Stimulated activated CD4-positive, alpha-beta T cell treated with anti-CD3 and anti-CD28 coated beads, Interleukin-15, amount 100 ng/mL, for 48 hours (primary cell): Measurements from ENCODE around the gene TIMP3.

Source experiments
- DNase-seq, 2 donors: peaks; one replicate each; pipeline ENCODE4 v3.0.0-alpha.2; 2020; ENCODE audit warnings: low read depth in 2 of 2

TIMP3 gene

GRCh38 chr22:32808038-32808445 is 6.5 kb downstream of the TIMP3 start:
- DNase-seq, result no peak

- no peak for DNase-seq
Observed at GRCh38 chr22:32809786-32810554, 8.5 kb downstream of the TIMP3 start.

GRCh38 chr22:32810555-32811133 is 9.1 kb downstream of the TIMP3 start:
- no peak for DNase-seq

GRCh38 chr22:32811788-32812545 is 10.5 kb downstream of the TIMP3 start:
- DNase-seq, result no peak

GRCh38 chr22:32814285-32814860 is 12.9 kb downstream of the TIMP3 start:
- no peak for DNase-seq

- no peak for DNase-seq
Observed at GRCh38 chr22:32815059-32815458, 13.6 kb downstream of the TIMP3 start.

GRCh38 chr22:32815943-32816342 is 14.4 kb downstream of the TIMP3 start:
- DNase-seq, result no peak

- DNase-seq, result no peak
Observed at GRCh38 chr22:32817137-32817730, 15.7 kb downstream of the TIMP3 start.

- DNase-seq, result no peak
Observed at GRCh38 chr22:32818446-32819115, 17.1 kb downstream of the TIMP3 start.

- no peak for DNase-seq
Observed at GRCh38 chr22:32819120-32819519, 17.6 kb downstream of the TIMP3 start.

GRCh38 chr22:32820131-32821119 is 18.9 kb downstream of the TIMP3 start:
- no peak for DNase-seq

- no peak for DNase-seq
Observed at GRCh38 chr22:32822179-32822877, 20.8 kb downstream of the TIMP3 start.

- DNase-seq, result peak in 1 of 2 donors; percentile 1
Observed at GRCh38 chr22:32823024-32823730, 21.7 kb downstream of the TIMP3 start.

- DNase-seq, result no peak
Observed at GRCh38 chr22:32824531-32825312, 23.2 kb downstream of the TIMP3 start.

GRCh38 chr22:32826537-32826936 is 25.0 kb downstream of the TIMP3 start:
- DNase-seq, result no peak

GRCh38 chr22:32827049-32827602 is 25.6 kb downstream of the TIMP3 start:
- no peak for DNase-seq

- DNase-seq, result no peak
Observed at GRCh38 chr22:32828150-32828549, 26.6 kb downstream of the TIMP3 start.

GRCh38 chr22:32828561-32828960 is 27.1 kb downstream of the TIMP3 start:
- DNase-seq, result no peak
